GM08714 (cell line): ENCODE results near the gene SLC23A2.
"Not testable (repeated sequence)": the region's sequence is repeated elsewhere in the genome, so short reads cannot be mapped to it uniquely, and the experiment has no call there.

Source experiments
- H3K4me3 ChIP-seq: fragments of 200-500 bp; sonication (Bioruptor generic); 2 replicates; pipeline ENCODE4 v1.5.1; 2014; ENCODE audit warnings: mild to moderate bottlenecking, low read length, inconsistent platforms
- ZNF274 ChIP-seq: IDR thresholded peaks from 2 replicates; pipeline ENCODE4 v1.6.1; 2012; ENCODE audit warnings: mild to moderate bottlenecking, low read depth, low read length

The SLC23A2 gene

GRCh38 chr20:5001174-5002076 lies at the start of gene SLC23A2:
TSS of gene SLC23A2 (minus strand) at chr20:5001510. CDS start at chr20:4932562, 68,948 bp downstream.
- peak within 1 kb of the TSS; percentile 75 for H3K4me3 ChIP-seq
- TF ChIP-seq ZNF274 = no peak

GRCh38 chr20:5046656-5047339 lies 45.5 kb upstream of the SLC23A2 start:
- TF ChIP-seq ZNF274 = no peak
- H3K4me3 ChIP-seq = no peak overlapping the region

GRCh38 chr20:5045906-5046305 lies 44.6 kb upstream of the SLC23A2 start:
- no peak for TF ChIP-seq ZNF274
- no peak overlapping the region for H3K4me3 ChIP-seq

- no peak for TF ChIP-seq ZNF274
- no peak overlapping the region for H3K4me3 ChIP-seq
These were observed 42.8 kb upstream of the SLC23A2 start for GRCh38 chr20:5044075-5044620.

- H3K4me3 ChIP-seq = no peak overlapping the region
- no peak for TF ChIP-seq ZNF274
These were observed 40.1 kb upstream of the SLC23A2 start for GRCh38 chr20:5041433-5041832.

GRCh38 chr20:5040345-5040744 lies 39.0 kb upstream of the SLC23A2 start:
- TF ChIP-seq ZNF274 = no peak
- H3K4me3 ChIP-seq = no peak overlapping the region

- no peak overlapping the region for H3K4me3 ChIP-seq
- TF ChIP-seq ZNF274 = no peak
These were observed 38.6 kb upstream of the SLC23A2 start for GRCh38 chr20:5039889-5040288.

GRCh38 chr20:5039255-5039657 lies 37.9 kb upstream of the SLC23A2 start:
- TF ChIP-seq ZNF274 = no peak
- no peak overlapping the region for H3K4me3 ChIP-seq

GRCh38 chr20:5036828-5037227 lies 35.5 kb upstream of the SLC23A2 start:
- TF ChIP-seq ZNF274 = no peak
- no peak overlapping the region for H3K4me3 ChIP-seq

- not testable (repeated sequence) for H3K4me3 ChIP-seq
These were observed 34.2 kb upstream of the SLC23A2 start for GRCh38 chr20:5035518-5035917.

GRCh38 chr20:5033566-5033965 lies 32.3 kb upstream of the SLC23A2 start:
- TF ChIP-seq ZNF274 = no peak

GRCh38 chr20:5031701-5032100 lies 30.4 kb upstream of the SLC23A2 start:
- not testable (repeated sequence) for H3K4me3 ChIP-seq

More at GRCh38 chr20:5033566-5033965, 32.3 kb upstream of the SLC23A2 start:
- no peak overlapping the region for H3K4me3 ChIP-seq

GRCh38 chr20:5031206-5031557 lies 29.9 kb upstream of the SLC23A2 start:
- H3K4me3 ChIP-seq = no peak overlapping the region
- TF ChIP-seq ZNF274 = no peak

- no peak overlapping the region for H3K4me3 ChIP-seq
- TF ChIP-seq ZNF274 = no peak
These were observed 29.3 kb upstream of the SLC23A2 start for GRCh38 chr20:5030348-5031205.

- H3K4me3 ChIP-seq = not testable (repeated sequence)
These were observed 27.1 kb upstream of the SLC23A2 start for GRCh38 chr20:5028258-5029059.
